Measurements from ENCODE around the gene SPON1. TPM values are rescaled to one million over a fixed set of nuclear protein-coding genes. Genes with fewer than 3 reads are reported as not detected.
"Not testable (repeated sequence)": the region's sequence is repeated elsewhere in the genome, so short reads cannot be mapped to it uniquely, and the experiment has no call there.

Gene SPON1
- total RNA-seq, 4 donors from 2014 or later, result 42.6 to 74.0 (median 56.1) TPM

GRCh38 chr11:14149683-14150082, 187.2 kb downstream of the SPON1 start:
- Histone ChIP-seq H3K9me3 (peaks cover 9 to 14% of the 10 kb centered on the region in 2 donors), H3K36me3 (no peaks in the 10 kb centered on the region), H3K4me1 (no peaks in the 10 kb centered on the region), H3K27ac (no peak overlapping the region), H3K4me3 (no peak overlapping the region), H3K27me3 (no peaks in the 10 kb centered on the region)
- intact Hi-C loops (cut with DNase I; ENCODE audit: low total_unique reads) (loop anchor here (5.0 kb wide), 1 partner anchor 192 kb away; no protein-coding TSS in a partner anchor), in situ Hi-C loops (cut with MboI; ENCODE audit: low pct_ligation_motif_present in 1 of 4, low pct_unique_long_range_greater_than_20kb in 1 of 4, low sequenced_read_pairs in 3 of 4) (loop anchor here in 2 of 4 donors (5.0 to 10.0 kb wide), 2 partner anchors 192 to 375 kb away; no protein-coding TSS in a partner anchor)
- TF ChIP-seq POLR2A (IDR thresholded peaks at IDR 0.05) (no peak), EP300 (IDR thresholded peaks at IDR 0.05; ENCODE audit: low read depth) (no peak), POLR2AphosphoS5 (IDR thresholded peaks at IDR 0.05) (no peak)
- TF ChIP-seq, protein P1, sequence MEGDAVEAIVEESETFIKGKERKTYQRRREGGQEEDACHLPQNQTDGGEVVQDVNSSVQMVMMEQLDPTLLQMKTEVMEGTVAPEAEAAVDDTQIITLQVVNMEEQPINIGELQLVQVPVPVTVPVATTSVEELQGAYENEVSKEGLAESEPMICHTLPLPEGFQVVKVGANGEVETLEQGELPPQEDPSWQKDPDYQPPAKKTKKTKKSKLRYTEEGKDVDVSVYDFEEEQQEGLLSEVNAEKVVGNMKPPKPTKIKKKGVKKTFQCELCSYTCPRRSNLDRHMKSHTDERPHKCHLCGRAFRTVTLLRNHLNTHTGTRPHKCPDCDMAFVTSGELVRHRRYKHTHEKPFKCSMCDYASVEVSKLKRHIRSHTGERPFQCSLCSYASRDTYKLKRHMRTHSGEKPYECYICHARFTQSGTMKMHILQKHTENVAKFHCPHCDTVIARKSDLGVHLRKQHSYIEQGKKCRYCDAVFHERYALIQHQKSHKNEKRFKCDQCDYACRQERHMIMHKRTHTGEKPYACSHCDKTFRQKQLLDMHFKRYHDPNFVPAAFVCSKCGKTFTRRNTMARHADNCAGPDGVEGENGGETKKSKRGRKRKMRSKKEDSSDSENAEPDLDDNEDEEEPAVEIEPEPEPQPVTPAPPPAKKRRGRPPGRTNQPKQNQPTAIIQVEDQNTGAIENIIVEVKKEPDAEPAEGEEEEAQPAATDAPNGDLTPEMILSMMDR (IDR thresholded peaks at IDR 0.05), result no peak
- no peak for DNase-seq
- 59 to 60% methylated on average over 2 of the region's 2 CpGs for WGBS, 2 donors (ENCODE audit: low coverage in 1 of 2)

DNA sequence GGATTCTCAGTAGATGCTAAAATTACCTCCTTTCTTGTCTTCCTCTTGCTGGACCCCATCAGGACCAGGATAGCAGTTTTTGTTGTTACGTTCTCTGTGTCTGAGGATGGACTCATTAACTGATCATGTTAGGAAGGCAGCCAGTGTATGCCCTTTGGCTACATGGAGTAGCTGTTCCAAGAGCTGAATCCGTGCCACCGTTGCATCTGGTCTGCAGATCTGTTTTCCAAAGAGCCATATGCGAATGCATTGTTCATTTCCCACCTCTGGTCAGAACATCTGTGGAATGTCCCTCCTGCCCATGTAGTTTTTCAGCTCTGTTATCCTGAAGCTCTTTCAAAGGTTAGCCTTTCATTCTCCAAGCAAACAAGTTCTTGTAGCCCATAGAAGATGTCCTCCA, 188.4 kb downstream of the SPON1 start:
- 87 to 94% methylated on average over 3 to 4 of the region's 4 CpGs for WGBS, 2 donors (ENCODE audit: low coverage in 1 of 2)
- in situ Hi-C loops (cut with MboI; ENCODE audit: low pct_ligation_motif_present in 1 of 4, low pct_unique_long_range_greater_than_20kb in 1 of 4, low sequenced_read_pairs in 3 of 4), result loop anchor here in 1 of 4 donors (5.0 kb wide), 1 partner anchor 194 kb away; no protein-coding TSS in a partner anchor
- TF ChIP-seq, protein P1 (IDR thresholded peaks at IDR 0.05), result no peak
- TF ChIP-seq POLR2A (IDR thresholded peaks at IDR 0.05) (no peak), EP300 (IDR thresholded peaks at IDR 0.05; ENCODE audit: low read depth) (no peak), POLR2AphosphoS5 (IDR thresholded peaks at IDR 0.05) (no peak)
- Histone ChIP-seq H3K4me1 (no peaks in the 10 kb centered on the region), H3K4me3 (no peak overlapping the region), H3K27ac (no peak overlapping the region), H3K36me3 (no peaks in the 10 kb centered on the region), H3K27me3 (no peaks in the 10 kb centered on the region), H3K9me3 (peaks cover 12 to 19% of the 10 kb centered on the region in 2 donors)
- DNase-seq, result no peak
- intact Hi-C loops (cut with DNase I; ENCODE audit: low total_unique reads), result no loop called here

DNA sequence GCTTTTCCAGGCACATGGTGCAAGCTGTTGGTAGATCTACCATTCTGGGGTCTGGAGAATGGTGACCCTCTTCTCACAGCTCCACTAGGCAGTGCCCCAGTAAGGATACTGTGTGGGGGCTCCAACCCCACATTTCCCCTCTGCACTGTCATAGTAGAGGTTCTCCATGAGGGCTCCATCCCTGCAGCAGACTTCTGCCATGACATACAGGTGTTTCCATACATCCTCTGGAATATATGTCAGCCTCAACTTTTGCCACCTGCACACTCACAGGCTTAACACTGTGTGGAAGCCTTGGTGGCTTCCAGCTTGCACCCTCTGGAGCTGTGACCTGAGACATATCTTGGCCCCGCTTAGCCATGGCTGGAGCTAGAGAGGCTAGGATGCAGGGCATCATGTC, 191.6 kb downstream of the SPON1 start:
- WGBS, 2 donors (ENCODE audit: low coverage in 1 of 2), result 67% methylated on average over 1 of the region's 1 CpG; no CpG with 5 or more reads in 1 of the 2 donors
- H3K4me3 ChIP-seq; H3K4me1 ChIP-seq; DNase-seq; H3K27ac ChIP-seq; H3K36me3 ChIP-seq; intact Hi-C loops (cut with DNase I; ENCODE audit: low total_unique reads); H3K27me3 ChIP-seq: not testable (repeated sequence)
- peaks cover 23 to 30% of the 10 kb centered on the region in 2 donors for H3K9me3 ChIP-seq
- in situ Hi-C loops (cut with MboI; ENCODE audit: low pct_ligation_motif_present in 1 of 4, low pct_unique_long_range_greater_than_20kb in 1 of 4, low sequenced_read_pairs in 3 of 4), result loop anchor here in 1 of 4 donors (5.0 kb wide), 1 partner anchor 197 kb away; no protein-coding TSS in a partner anchor

DNA sequence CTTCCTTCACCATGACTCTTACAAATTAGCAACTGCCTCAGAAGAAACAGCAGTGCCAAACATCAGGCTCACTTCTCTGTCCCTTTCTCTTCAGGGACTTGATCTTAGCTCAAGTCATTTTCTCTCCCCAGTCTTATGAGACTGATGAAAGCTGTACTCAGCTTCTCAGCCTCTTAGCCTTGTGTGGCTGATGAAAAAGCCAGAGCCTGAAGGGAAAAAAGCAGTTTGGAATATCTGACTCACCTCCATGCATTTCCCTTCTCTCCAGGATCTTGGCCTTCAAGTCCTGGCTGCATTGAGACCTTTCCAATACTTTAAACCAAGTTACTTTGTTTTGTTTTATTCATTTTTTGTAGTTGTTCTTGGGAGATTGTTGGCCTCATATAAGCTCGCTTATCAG, 195.9 kb downstream of the SPON1 start:
- DNase-seq, result no peak
- WGBS, 2 donors (ENCODE audit: low coverage in 1 of 2), result 79 to 80% methylated on average over 1 of the region's 1 CpG
- in situ Hi-C loops (cut with MboI; ENCODE audit: low pct_ligation_motif_present in 1 of 4, low pct_unique_long_range_greater_than_20kb in 1 of 4, low sequenced_read_pairs in 3 of 4) (no loop called here), intact Hi-C loops (cut with DNase I; ENCODE audit: low total_unique reads) (no loop called here)
- TF ChIP-seq, protein P1 (IDR thresholded peaks at IDR 0.05), result no peak
- TF ChIP-seq POLR2A (IDR thresholded peaks at IDR 0.05), result no peak
- TF ChIP-seq POLR2AphosphoS5 (IDR thresholded peaks at IDR 0.05), result no peak
- no peak for TF ChIP-seq EP300 (IDR thresholded peaks at IDR 0.05; ENCODE audit: low read depth)
- Histone ChIP-seq H3K36me3 (no peaks in the 10 kb centered on the region), H3K27me3 (no peaks in the 10 kb centered on the region), H3K4me1 (no peaks in the 10 kb centered on the region), H3K9me3 (peaks cover 23 to 29% of the 10 kb centered on the region in 2 donors), H3K4me3 (no peak overlapping the region), H3K27ac (no peak overlapping the region)

DNA sequence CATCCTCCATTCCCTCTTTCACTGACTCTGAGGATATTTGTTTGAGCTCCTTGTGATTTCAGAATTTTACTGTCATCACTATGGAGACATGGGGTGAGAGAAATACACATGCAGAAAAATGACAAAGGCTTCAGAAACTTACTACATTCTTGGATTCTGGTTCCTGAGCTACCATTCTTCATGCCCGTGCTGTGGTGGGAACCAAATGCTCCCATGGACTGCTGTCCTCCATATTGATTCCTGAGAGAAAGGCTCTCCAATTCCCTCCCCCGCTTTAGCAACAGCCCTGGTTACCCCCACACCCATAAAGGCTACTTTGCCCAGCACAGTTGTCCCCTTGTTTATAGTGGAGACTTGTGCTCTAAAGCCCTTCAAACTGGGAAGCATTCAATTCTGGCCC, 201.1 kb downstream of the SPON1 start:
- Histone ChIP-seq H3K9me3 (peaks cover 0 to 7% of the 10 kb centered on the region in 2 donors), H3K4me3 (no peak overlapping the region), H3K36me3 (no peaks in the 10 kb centered on the region), H3K27me3 (no peaks in the 10 kb centered on the region), H3K27ac (no peak overlapping the region), H3K4me1 (no peaks in the 10 kb centered on the region)
- in situ Hi-C loops (cut with MboI; ENCODE audit: low pct_ligation_motif_present in 1 of 4, low pct_unique_long_range_greater_than_20kb in 1 of 4, low sequenced_read_pairs in 3 of 4) (no loop called here), intact Hi-C loops (cut with DNase I; ENCODE audit: low total_unique reads) (no loop called here)
- TF ChIP-seq POLR2AphosphoS5 (IDR thresholded peaks at IDR 0.05) (no peak), POLR2A (IDR thresholded peaks at IDR 0.05) (no peak), EP300 (IDR thresholded peaks at IDR 0.05; ENCODE audit: low read depth) (no peak)
- TF ChIP-seq, protein P1 (IDR thresholded peaks at IDR 0.05), result no peak
- no peak for DNase-seq
- WGBS, 2 donors (ENCODE audit: low coverage in 1 of 2), result 74% methylated on average over 2 of the region's 2 CpGs; no CpG with 5 or more reads in 1 of the 2 donors

- in situ Hi-C loops (cut with MboI; ENCODE audit: low pct_ligation_motif_present in 1 of 4, low pct_unique_long_range_greater_than_20kb in 1 of 4, low sequenced_read_pairs in 3 of 4); H3K4me3 ChIP-seq: not testable (repeated sequence)
These were observed 211.2 kb downstream of the SPON1 start for GRCh38 chr11:14173679-14174078.

More at GRCh38 chr11:14173679-14174078, 211.2 kb downstream of the SPON1 start:
- intact Hi-C loops (cut with DNase I; ENCODE audit: low total_unique reads); H3K9me3 ChIP-seq; H3K36me3 ChIP-seq; DNase-seq; H3K27me3 ChIP-seq; H3K27ac ChIP-seq; H3K4me1 ChIP-seq: not testable (repeated sequence)
- WGBS, 2 donors (ENCODE audit: low coverage in 1 of 2), result 81% methylated on average over 7 of the region's 7 CpGs; no CpG with 5 or more reads in 1 of the 2 donors

Measured in transverse colon (tissue), 4 donors.